Activated T-helper 17 cell treated with anti-CD3 and anti-CD28 coated beads, Interleukin-2, amount 50 U/mL, for 72 hours (primary cell): Measurements from ENCODE around the gene PNKD. TPM values are rescaled to one million over a fixed set of nuclear protein-coding genes. Genes with fewer than 3 reads are reported as not detected.

ENCODE experiments used
- ATAC-seq: fragments of 150-1000 bp; cut with Tn5 transposase; replicated peaks from 2 replicates; pipeline ENCODE4 v1.10.0; 2021; ENCODE audit warnings: mild to moderate bottlenecking, moderate library complexity
- H3K27ac Mint-ChIP-seq: one replicate; pipeline ENCODE4 v1.8.0; 2022; ENCODE audit warnings: mixed read lengths
- H3K27me3 Mint-ChIP-seq: one replicate; pipeline ENCODE4 v1.8.0; 2022; ENCODE audit warnings: mixed read lengths
- H3K36me3 Mint-ChIP-seq: one replicate; pipeline ENCODE4 v1.8.0; 2022; ENCODE audit warnings: low read depth, mild to moderate bottlenecking, mixed read lengths
- H3K4me1 Mint-ChIP-seq: one replicate; pipeline ENCODE4 v1.8.0; 2022; ENCODE audit warnings: mixed read lengths
- H3K4me3 Mint-ChIP-seq: one replicate; pipeline ENCODE4 v1.8.0; 2022; ENCODE audit warnings: mild to moderate bottlenecking, mixed read lengths
- H3K9me3 Mint-ChIP-seq: one replicate; pipeline ENCODE4 v1.8.0; 2022; ENCODE audit warnings: mixed read lengths
- total RNA-seq, 2 donors: library from RNA; stranded (reverse); gene quantifications; one replicate each; pipeline ENCODE4 v1.2.3, GENCODE V29; 2022

The PNKD gene
- total RNA-seq, 2 donors from 2014 or later, result 21.1 to 30.9 TPM

- Mint-ChIP-seq H3K4me3 (no peak overlapping the region), H3K4me1 (peaks cover 22% of the 10 kb centered on the region), H3K27ac (no peak overlapping the region), H3K27me3 (no peaks in the 10 kb centered on the region), H3K36me3 (peaks cover 77% of the 10 kb centered on the region), H3K9me3 (no peaks in the 10 kb centered on the region)
- ATAC-seq, result no peak
Measured at GRCh38 chr2:218273908-218274249, 3.6 kb downstream of the PNKD start.

GRCh38 chr2:218274586-218274985, 4.3 kb downstream of the PNKD start:
- Mint-ChIP-seq H3K27ac (peak overlapping the region; percentile 36), H3K36me3 (peaks cover 74% of the 10 kb centered on the region), H3K27me3 (no peaks in the 10 kb centered on the region), H3K4me1 (peaks cover 18% of the 10 kb centered on the region), H3K9me3 (no peaks in the 10 kb centered on the region), H3K4me3 (no peak overlapping the region)
- no peak for ATAC-seq

- ATAC-seq, result no peak
- Mint-ChIP-seq H3K4me3 (no peak overlapping the region), H3K4me1 (peaks cover 24% of the 10 kb centered on the region), H3K27me3 (no peaks in the 10 kb centered on the region), H3K36me3 (peaks cover 75% of the 10 kb centered on the region), H3K27ac (peak overlapping the region; percentile 72), H3K9me3 (no peaks in the 10 kb centered on the region)
Measured at GRCh38 chr2:218275371-218276072, 5.2 kb downstream of the PNKD start.

- H3K36me3 Mint-ChIP-seq, result peaks cover 86% of the 10 kb centered on the region
- H3K27ac Mint-ChIP-seq, result peak overlapping the region; percentile 72
- no peaks in the 10 kb centered on the region for H3K9me3 Mint-ChIP-seq
- H3K4me1 Mint-ChIP-seq, result peaks cover 14% of the 10 kb centered on the region
- no peak overlapping the region for H3K4me3 Mint-ChIP-seq
- no peaks in the 10 kb centered on the region for H3K27me3 Mint-ChIP-seq
- no peak for ATAC-seq
Measured at GRCh38 chr2:218276986-218277755, 6.9 kb downstream of the PNKD start.

GRCh38 chr2:218277921-218278320, 7.6 kb downstream of the PNKD start:
- ATAC-seq, result no peak
- H3K4me3 Mint-ChIP-seq, result no peak overlapping the region
- H3K9me3 Mint-ChIP-seq, result no peaks in the 10 kb centered on the region
- peak overlapping the region; percentile 72 for H3K27ac Mint-ChIP-seq
- peaks cover 87% of the 10 kb centered on the region for H3K36me3 Mint-ChIP-seq
- peaks cover 10% of the 10 kb centered on the region for H3K4me1 Mint-ChIP-seq
- H3K27me3 Mint-ChIP-seq, result no peaks in the 10 kb centered on the region

GRCh38 chr2:218278531-218279360, 8.4 kb downstream of the PNKD start:
- Mint-ChIP-seq H3K9me3 (no peaks in the 10 kb centered on the region), H3K4me3 (no peak overlapping the region), H3K36me3 (peaks cover 90% of the 10 kb centered on the region), H3K27ac (peak overlapping the region; percentile 70), H3K4me1 (peaks cover 10% of the 10 kb centered on the region), H3K27me3 (no peaks in the 10 kb centered on the region)
- ATAC-seq, result no peak

- no peak for ATAC-seq
- H3K27ac Mint-ChIP-seq, result peak overlapping the region; percentile 70
Measured at GRCh38 chr2:218280260-218280870, 10.0 kb downstream of the PNKD start.

GRCh38 chr2:218281449-218281848, 11.1 kb downstream of the PNKD start:
- no peak for ATAC-seq
- H3K4me3 Mint-ChIP-seq, result no peak overlapping the region
- H3K9me3 Mint-ChIP-seq, result no peaks in the 10 kb centered on the region
- peaks cover 33% of the 10 kb centered on the region for H3K4me1 Mint-ChIP-seq
- no peaks in the 10 kb centered on the region for H3K27me3 Mint-ChIP-seq
- peaks cover 86% of the 10 kb centered on the region for H3K36me3 Mint-ChIP-seq
- H3K27ac Mint-ChIP-seq, result peak overlapping the region; percentile 81

More at GRCh38 chr2:218280260-218280870, 10.0 kb downstream of the PNKD start:
- Mint-ChIP-seq H3K4me1 (peaks cover 23% of the 10 kb centered on the region), H3K27me3 (no peaks in the 10 kb centered on the region), H3K9me3 (no peaks in the 10 kb centered on the region), H3K4me3 (no peak overlapping the region), H3K36me3 (peaks cover 88% of the 10 kb centered on the region)

- Mint-ChIP-seq H3K9me3 (no peaks in the 10 kb centered on the region), H3K27me3 (no peaks in the 10 kb centered on the region), H3K4me3 (peak overlapping the region; percentile 87), H3K36me3 (peaks cover 86% of the 10 kb centered on the region), H3K27ac (peak overlapping the region; percentile 98), H3K4me1 (peaks cover 40% of the 10 kb centered on the region)
- ATAC-seq, result no peak
Measured at GRCh38 chr2:218282173-218282991, 12.1 kb downstream of the PNKD start.

- H3K4me1 Mint-ChIP-seq, result peaks cover 47% of the 10 kb centered on the region
- H3K4me3 Mint-ChIP-seq, result peak overlapping the region; percentile 87
- H3K27ac Mint-ChIP-seq, result peak overlapping the region; percentile 98
- H3K27me3 Mint-ChIP-seq, result no peaks in the 10 kb centered on the region
- no peaks in the 10 kb centered on the region for H3K9me3 Mint-ChIP-seq
- peak; percentile 67 for ATAC-seq
- H3K36me3 Mint-ChIP-seq, result peaks cover 81% of the 10 kb centered on the region
Measured at GRCh38 chr2:218284106-218284811, 13.9 kb downstream of the PNKD start.

- no peaks in the 10 kb centered on the region for H3K27me3 Mint-ChIP-seq
- H3K4me3 Mint-ChIP-seq, result peak overlapping the region; percentile 87
- peaks cover 47% of the 10 kb centered on the region for H3K4me1 Mint-ChIP-seq
- H3K27ac Mint-ChIP-seq, result peak overlapping the region; percentile 98
- ATAC-seq, result no peak
- H3K9me3 Mint-ChIP-seq, result no peaks in the 10 kb centered on the region
- peaks cover 68% of the 10 kb centered on the region for H3K36me3 Mint-ChIP-seq
Measured at GRCh38 chr2:218285604-218286003, 15.3 kb downstream of the PNKD start.

- peak overlapping the region; percentile 98 for H3K27ac Mint-ChIP-seq
- H3K9me3 Mint-ChIP-seq, result no peaks in the 10 kb centered on the region
- H3K27me3 Mint-ChIP-seq, result no peaks in the 10 kb centered on the region
- H3K4me1 Mint-ChIP-seq, result peaks cover 48% of the 10 kb centered on the region
- peak; percentile 77 for ATAC-seq
- peak overlapping the region; percentile 87 for H3K4me3 Mint-ChIP-seq
- peaks cover 57% of the 10 kb centered on the region for H3K36me3 Mint-ChIP-seq
Measured at GRCh38 chr2:218286570-218287459, 16.5 kb downstream of the PNKD start.
